Measurements from ENCODE around the gene YIPF3. TPM values are rescaled to one million over a fixed set of nuclear protein-coding genes. Genes with fewer than 3 reads are reported as not detected.

The YIPF3 gene
- total RNA-seq, 1 donor from 2014 or later, result 69.9 TPM

- Histone ChIP-seq H3K27me3 (ENCODE audit: low read depth) (peaks cover 38% of the 10 kb centered on the region), H3K36me3 (no peaks in the 10 kb centered on the region), H3K4me1 (peaks cover 25% of the 10 kb centered on the region), H3K4me3 (no peak overlapping the region), H3K27ac (replicated peaks) (no peak overlapping the region), H3K9me3 (replicated peaks) (no peaks in the 10 kb centered on the region)
- no peak for TF ChIP-seq CTCF (IDR thresholded peaks at IDR 0.05; ENCODE audit: borderline replicate concordance)
- DNase-seq, result no peak
- intact Hi-C loops (cut with micrococcal nuclease), result no loop called here
These were observed 50.8 kb downstream of the YIPF3 start for GRCh38 chr6:43465948-43466347.

GRCh38 chr6:43464337-43464736 is 52.4 kb downstream of the YIPF3 start:
- Histone ChIP-seq H3K27me3 (ENCODE audit: low read depth) (peaks cover 52% of the 10 kb centered on the region), H3K4me1 (peaks cover 18% of the 10 kb centered on the region), H3K36me3 (no peaks in the 10 kb centered on the region), H3K4me3 (no peak overlapping the region), H3K27ac (replicated peaks) (no peak overlapping the region), H3K9me3 (replicated peaks) (no peaks in the 10 kb centered on the region)
- no peak for DNase-seq
- intact Hi-C loops (cut with micrococcal nuclease), result no loop called here
- no peak for TF ChIP-seq CTCF (IDR thresholded peaks at IDR 0.05; ENCODE audit: borderline replicate concordance)

GRCh38 chr6:43461936-43462335 is 54.8 kb downstream of the YIPF3 start:
- Histone ChIP-seq H3K4me1 (no peaks in the 10 kb centered on the region), H3K4me3 (no peak overlapping the region), H3K9me3 (replicated peaks) (no peaks in the 10 kb centered on the region), H3K36me3 (no peaks in the 10 kb centered on the region), H3K27me3 (ENCODE audit: low read depth) (peaks cover 72% of the 10 kb centered on the region), H3K27ac (replicated peaks) (no peak overlapping the region)
- TF ChIP-seq CTCF (IDR thresholded peaks at IDR 0.05; ENCODE audit: borderline replicate concordance), result no peak
- DNase-seq, result no peak
- intact Hi-C loops (cut with micrococcal nuclease), result no loop called here

Other genes starting within 250 kb of the YIPF3 start
- gene SLC22A7, start 218.7 kb downstream of the YIPF3 start, total RNA-seq, result not detected
- 42.3 TPM for gene CRIP3, start 208.1 kb downstream of the YIPF3 start, total RNA-seq
- 12.5 TPM for gene ZNF318, start 147.3 kb downstream of the YIPF3 start, total RNA-seq
- gene ABCC10, start 89.4 kb downstream of the YIPF3 start, total RNA-seq, result 11.7 TPM
- gene DLK2, start 61.4 kb downstream of the YIPF3 start, total RNA-seq, result 3.3 TPM
- 24.1 TPM for gene TJAP1, start 39.4 kb downstream of the YIPF3 start, total RNA-seq
- gene LRRC73, start 6.6 kb downstream of the YIPF3 start, total RNA-seq, result 1.6 TPM
- 14.7 TPM for gene POLR1C, start 163 bp upstream of the YIPF3 start, total RNA-seq
- gene XPO5, start 59.1 kb upstream of the YIPF3 start, total RNA-seq, result 20.3 TPM
- 7.9 TPM for gene POLH, start 59.3 kb upstream of the YIPF3 start, total RNA-seq
- 27.1 TPM for gene GTPBP2, start 112.3 kb upstream of the YIPF3 start, total RNA-seq
- 27.6 TPM for gene MAD2L1BP, start 118.9 kb upstream of the YIPF3 start, total RNA-seq
- gene RSPH9, start 128.1 kb upstream of the YIPF3 start, total RNA-seq, result 0.08 TPM
- 41.8 TPM for gene MRPS18A, start 170.9 kb upstream of the YIPF3 start, total RNA-seq

Measured in left ventricle myocardium inferior (tissue), 1 donor.